H9 (cell line): ENCODE results near the gene ECE1. TPM values are rescaled to one million over a fixed set of nuclear protein-coding genes. Genes with fewer than 3 reads are reported as not detected.
A peak's percentile ranks its signal among the peaks of the same experiment; 100 is the strongest.

Experiments used
- DNase-seq: peaks from one replicate; pipeline ENCODE4 v3.0.0-alpha.2; 2017
- H2AFZ ChIP-seq: one replicate; pipeline ENCODE4 v1.6.1; 2013; ENCODE audit warnings: mild to moderate bottlenecking, low read length, control low read depth, moderate library complexity
- H2AK5ac ChIP-seq: 2 replicates; pipeline ENCODE4 v1.6.1; 2013; ENCODE audit warnings: low read length, control low read depth, mixed read lengths; ENCODE audit not compliant: insufficient read length
- H2BK120ac ChIP-seq: one replicate; pipeline ENCODE4 v1.6.1; 2013; ENCODE audit warnings: low read depth, mild to moderate bottlenecking, low read length, control low read depth, inconsistent platforms; ENCODE audit not compliant: poor library complexity, severe bottlenecking
- H2BK12ac ChIP-seq: 2 replicates; pipeline ENCODE4 v1.6.1; 2013; ENCODE audit warnings: low read length, control low read depth, mixed read lengths, low read depth; ENCODE audit not compliant: insufficient read length
- H2BK15ac ChIP-seq: 2 replicates; pipeline ENCODE4 v1.6.1; 2013; ENCODE audit warnings: low read depth, low read length, control low read depth
- H2BK20ac ChIP-seq: one replicate; pipeline ENCODE4 v1.6.1; 2013; ENCODE audit warnings: low read depth, mild to moderate bottlenecking, low read length, control low read depth, inconsistent platforms; ENCODE audit not compliant: poor library complexity, severe bottlenecking
- H2BK5ac ChIP-seq: 2 replicates; pipeline ENCODE4 v1.6.1; 2013; ENCODE audit warnings: low read length, control low read depth, mixed read lengths; ENCODE audit not compliant: insufficient read length
- H3K14ac ChIP-seq: 2 replicates; pipeline ENCODE4 v1.6.1; 2013; ENCODE audit warnings: low read length, control low read depth; ENCODE audit not compliant: insufficient read depth
- H3K18ac ChIP-seq: 2 replicates; pipeline ENCODE4 v1.6.1; 2013; ENCODE audit warnings: low read depth, mild to moderate bottlenecking, mixed read lengths, low read length, control low read depth; ENCODE audit not compliant: insufficient read length
- H3K23ac ChIP-seq: 2 replicates; pipeline ENCODE4 v1.6.1; 2013; ENCODE audit warnings: low read length, control low read depth, mixed read lengths, low read depth; ENCODE audit not compliant: insufficient read length
- H3K23me2 ChIP-seq: 2 replicates; pipeline ENCODE4 v1.6.1; 2013; ENCODE audit warnings: low read depth, mild to moderate bottlenecking, mixed read lengths, low read length, control low read depth; ENCODE audit not compliant: insufficient read length, poor library complexity, severe bottlenecking
- H3K27ac ChIP-seq: 2 replicates; pipeline ENCODE4 v1.5.1; 2013; ENCODE audit warnings: low read length, control low read depth, mixed read lengths, low read depth; ENCODE audit not compliant: insufficient read length
- H3K27me3 ChIP-seq: 2 replicates; pipeline ENCODE4 v1.6.1; 2013; ENCODE audit warnings: low read length, control low read depth, inconsistent platforms; ENCODE audit not compliant: insufficient read depth
- H3K4ac ChIP-seq: 2 replicates; pipeline ENCODE4 v1.6.1; 2013; ENCODE audit warnings: low read depth, mild to moderate bottlenecking, control low read depth, inconsistent platforms, low read length, moderate library complexity
- H3K4me1 ChIP-seq: 2 replicates; pipeline ENCODE4 v1.6.1; 2013; ENCODE audit warnings: low read length, control low read depth, inconsistent platforms; ENCODE audit not compliant: insufficient read depth
- H3K4me2 ChIP-seq: 2 replicates; pipeline ENCODE4 v1.6.1; 2013; ENCODE audit warnings: low read length, control low read depth, mixed read lengths; ENCODE audit not compliant: insufficient read length, insufficient read depth
- H3K56ac ChIP-seq: 2 replicates; pipeline ENCODE4 v1.6.1; 2013; ENCODE audit warnings: low read depth, mild to moderate bottlenecking, mixed read lengths, low read length, control low read depth; ENCODE audit not compliant: insufficient read length
- H3K79me1 ChIP-seq: 2 replicates; pipeline ENCODE4 v1.6.1; 2013; ENCODE audit warnings: low read depth, mild to moderate bottlenecking, moderate library complexity, low read length, control low read depth, inconsistent platforms; ENCODE audit not compliant: insufficient read depth, poor library complexity, severe bottlenecking
- H3K79me2 ChIP-seq: 2 replicates; pipeline ENCODE4 v1.6.1; 2013; ENCODE audit warnings: low read length, control low read depth, inconsistent platforms; ENCODE audit not compliant: insufficient read depth
- H3K9ac ChIP-seq: 2 replicates; pipeline ENCODE4 v1.6.1; 2013; ENCODE audit warnings: low read length, control low read depth, mixed read lengths; ENCODE audit not compliant: insufficient read length; ENCODE audit errors: extremely low read depth
- H3K9me3 ChIP-seq: one replicate; pipeline ENCODE4 v1.6.1; 2013; ENCODE audit warnings: low read depth, low read length, inconsistent platforms; ENCODE audit not compliant: control insufficient read depth
- H3T11ph ChIP-seq: one replicate; pipeline ENCODE4 v1.6.1; 2013; ENCODE audit warnings: mild to moderate bottlenecking, low read length, control low read depth, inconsistent platforms
- H4K20me1 ChIP-seq: one replicate; pipeline ENCODE4 v1.6.1; 2013; ENCODE audit not compliant: control insufficient read depth, insufficient read length, insufficient read depth
- H4K5ac ChIP-seq: 2 replicates; pipeline ENCODE4 v1.6.1; 2013; ENCODE audit warnings: low read depth, mild to moderate bottlenecking, mixed read lengths, low read length, control low read depth; ENCODE audit not compliant: insufficient read length
- H4K8ac ChIP-seq: replicated peaks from 2 replicates; pipeline ENCODE4 v1.6.1; 2013; ENCODE audit warnings: low read length, control low read depth, mixed read lengths, low read depth; ENCODE audit not compliant: insufficient read length
- H4K91ac ChIP-seq: 2 replicates; pipeline ENCODE4 v1.6.1; 2013; ENCODE audit warnings: low read depth, mild to moderate bottlenecking, moderate library complexity, mixed read lengths, low read length, control low read depth; ENCODE audit not compliant: insufficient read length
- H3K27ac Mint-ChIP-seq, 3 experiments: 2 replicates in 2 of 3; 3 replicates in 1 of 3; pipeline ENCODE4 v1.8.0; 2020 to 2021; ENCODE audit warnings: mixed read lengths in 3 of 3, mild to moderate bottlenecking in 1 of 3, moderate library complexity in 1 of 3
- H3K27me3 Mint-ChIP-seq: 2 replicates; pipeline ENCODE4 v1.8.0; 2021; ENCODE audit warnings: low read depth, mild to moderate bottlenecking, moderate library complexity, mixed read lengths
- H3K36me3 Mint-ChIP-seq, 3 experiments: 2 replicates in 2 of 3; 3 replicates in 1 of 3; pipeline ENCODE4 v1.8.0; 2020 to 2021; ENCODE audit warnings: low read depth in 3 of 3, mixed read lengths in 3 of 3; ENCODE audit not compliant: insufficient read depth in 1 of 3
- H3K4me1 Mint-ChIP-seq, 2 experiments: 2 replicates each; pipeline ENCODE4 v1.8.0; 2020; ENCODE audit warnings: mixed read lengths in 2 of 2
- H3K4me3 Mint-ChIP-seq, 2 experiments: 2 replicates in 1 of 2; 3 replicates in 1 of 2; pipeline ENCODE4 v1.8.0; 2020 to 2021; ENCODE audit warnings: mild to moderate bottlenecking in 2 of 2, mixed read lengths in 2 of 2, moderate library complexity in 1 of 2
- H3K9me3 Mint-ChIP-seq, 2 experiments: 2 replicates in 1 of 2; 3 replicates in 1 of 2; pipeline ENCODE4 v1.8.0; 2020; ENCODE audit warnings: mild to moderate bottlenecking in 2 of 2, mixed read lengths in 2 of 2, moderate library complexity in 1 of 2
- WGBS: extraction: QIAGEN DNeasy Blood & Tissue Kit; methylation state at CpG from one replicate; pipeline ENCODE4 v1.1.7; 2013; ENCODE audit warnings: missing lambda C conversion rate, low lambda C conversion rate, mixed read lengths; ENCODE audit not compliant: insufficient read length; ENCODE audit errors: extremely low coverage; 5-methylcytosine and 5-hydroxymethylcytosine counted together
- total RNA-seq: library from RNA; stranded (reverse); gene quantifications from 2 replicates; pipeline ENCODE4 v1.2.1, GENCODE V29; 2021
- TF ChIP-seq, protein P1 (sequence below): fragments of 200-600 bp; sonication (generic); conservative IDR thresholded peaks from 3 replicates; pipeline ENCODE4 v1.8.0; 2021; ENCODE audit warnings: antibody characterized with exemption, mild to moderate bottlenecking

ECE1 gene
- total RNA-seq, 1 experiment from 2014 or later = 31.1 TPM

DNA sequence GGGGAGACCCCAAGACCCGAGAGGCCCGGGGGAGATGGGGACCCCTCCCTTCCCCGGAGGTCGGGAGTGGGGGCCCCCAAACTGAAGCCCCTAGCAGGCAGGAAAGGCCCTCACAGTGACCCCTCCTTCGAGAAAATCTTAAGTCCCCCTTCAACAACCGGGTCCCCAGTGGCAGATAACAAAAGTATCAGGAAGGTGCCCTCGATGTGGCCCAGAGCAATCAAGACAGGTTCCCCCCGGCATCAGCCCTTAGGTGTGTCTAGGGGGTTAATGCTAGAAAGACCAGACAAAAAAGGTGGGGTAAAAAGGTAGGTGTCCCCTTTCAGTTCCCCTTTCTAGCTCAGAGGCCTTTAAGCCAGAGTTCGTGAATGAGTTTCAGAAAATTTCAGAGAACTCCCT, 282 bp upstream of the ECE1 start:
- H2BK120ac ChIP-seq = no peak overlapping the region
- H3K27me3 ChIP-seq = no peaks in the 10 kb centered on the region
- no peak overlapping the region for H3K14ac ChIP-seq
- H3K4me1 ChIP-seq = no peaks in the 10 kb centered on the region
- no peak overlapping the region for H2BK5ac ChIP-seq
- TF ChIP-seq, protein P1, sequence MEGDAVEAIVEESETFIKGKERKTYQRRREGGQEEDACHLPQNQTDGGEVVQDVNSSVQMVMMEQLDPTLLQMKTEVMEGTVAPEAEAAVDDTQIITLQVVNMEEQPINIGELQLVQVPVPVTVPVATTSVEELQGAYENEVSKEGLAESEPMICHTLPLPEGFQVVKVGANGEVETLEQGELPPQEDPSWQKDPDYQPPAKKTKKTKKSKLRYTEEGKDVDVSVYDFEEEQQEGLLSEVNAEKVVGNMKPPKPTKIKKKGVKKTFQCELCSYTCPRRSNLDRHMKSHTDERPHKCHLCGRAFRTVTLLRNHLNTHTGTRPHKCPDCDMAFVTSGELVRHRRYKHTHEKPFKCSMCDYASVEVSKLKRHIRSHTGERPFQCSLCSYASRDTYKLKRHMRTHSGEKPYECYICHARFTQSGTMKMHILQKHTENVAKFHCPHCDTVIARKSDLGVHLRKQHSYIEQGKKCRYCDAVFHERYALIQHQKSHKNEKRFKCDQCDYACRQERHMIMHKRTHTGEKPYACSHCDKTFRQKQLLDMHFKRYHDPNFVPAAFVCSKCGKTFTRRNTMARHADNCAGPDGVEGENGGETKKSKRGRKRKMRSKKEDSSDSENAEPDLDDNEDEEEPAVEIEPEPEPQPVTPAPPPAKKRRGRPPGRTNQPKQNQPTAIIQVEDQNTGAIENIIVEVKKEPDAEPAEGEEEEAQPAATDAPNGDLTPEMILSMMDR = 0 out of 3 replicates have a peak, but pooled peaks have one; percentile 13
- Mint-ChIP-seq H3K27ac (peak overlapping the region in 2 of 3 experiments; percentile 51 to 65; a peak in 2 of 7 replicates), H3K9me3 (no peaks in the 10 kb centered on the region), H3K4me1 (peaks cover 25 to 42% of the 10 kb centered on the region in 2 experiments), H3K4me3 (peak overlapping the region; percentile 77 to 90), H3K36me3 (no peaks in the 10 kb centered on the region), H3K27me3 (no peaks in the 10 kb centered on the region)
- DNase-seq = no peak
- no peaks in the 10 kb centered on the region for H3K79me2 ChIP-seq
- no peak overlapping the region for H3T11ph ChIP-seq
- no peak overlapping the region for H4K8ac ChIP-seq
- no peak overlapping the region for H4K91ac ChIP-seq
- no peak overlapping the region for H3K9ac ChIP-seq
- H2BK12ac ChIP-seq = no peak overlapping the region
- H3K4ac ChIP-seq = no peak overlapping the region
- H2BK20ac ChIP-seq = no peak overlapping the region
- H3K4me2 ChIP-seq = peak overlapping the region; percentile 53
- H2BK15ac ChIP-seq = no peak overlapping the region
- no peaks in the 10 kb centered on the region for H3K79me1 ChIP-seq
- no peaks in the 10 kb centered on the region for H3K9me3 ChIP-seq
- no peak overlapping the region for H2AFZ ChIP-seq
- peaks cover 5% of the 10 kb centered on the region for H3K23me2 ChIP-seq
- no peak overlapping the region for H3K56ac ChIP-seq
- H3K27ac ChIP-seq = no peak overlapping the region
- H4K5ac ChIP-seq = no peak overlapping the region
- no peaks in the 10 kb centered on the region for H4K20me1 ChIP-seq
- H2AK5ac ChIP-seq = no peak overlapping the region
- WGBS = no CpG with 5 or more reads among the region's 9 CpGs
- no peak overlapping the region for H3K18ac ChIP-seq
- no peak overlapping the region for H3K23ac ChIP-seq
